GM18519 (cell line): ENCODE data around the gene FBLN7.

Experiments used
- ATAC-seq: cut with Tn5 transposase; IDR thresholded peaks from one replicate; pipeline ENCODE4 v1.9.1; 2021; ENCODE audit warnings: mild to moderate bottlenecking, moderate library complexity; ENCODE audit not compliant: unreplicated experiment, low FRiP score

Gene FBLN7

GRCh38 chr2:112155331-112156151, 17.4 kb downstream of the FBLN7 start:
- no peak for ATAC-seq

- no peak for ATAC-seq
Measured at GRCh38 chr2:112156152-112156986, 18.2 kb downstream of the FBLN7 start.

- ATAC-seq, result no peak
Measured at GRCh38 chr2:112157472-112157871, 19.3 kb downstream of the FBLN7 start.

- ATAC-seq, result no peak
Measured at GRCh38 chr2:112159454-112159921, 21.3 kb downstream of the FBLN7 start.

- ATAC-seq, result no peak
Measured at GRCh38 chr2:112160283-112161250, 22.4 kb downstream of the FBLN7 start.

GRCh38 chr2:112161431-112162145, 23.4 kb downstream of the FBLN7 start:
- no peak for ATAC-seq

GRCh38 chr2:112162341-112162740, 24.2 kb downstream of the FBLN7 start:
- no peak for ATAC-seq

GRCh38 chr2:112162956-112163355, 24.8 kb downstream of the FBLN7 start:
- ATAC-seq, result no peak

GRCh38 chr2:112163541-112163981, 25.4 kb downstream of the FBLN7 start:
- no peak for ATAC-seq

GRCh38 chr2:112164876-112165275, 26.7 kb downstream of the FBLN7 start:
- ATAC-seq, result no peak

GRCh38 chr2:112165296-112165695, 27.1 kb downstream of the FBLN7 start:
- no peak for ATAC-seq

GRCh38 chr2:112166806-112167499, 28.8 kb downstream of the FBLN7 start:
- ATAC-seq, result no peak

GRCh38 chr2:112168422-112169124, 30.4 kb downstream of the FBLN7 start:
- ATAC-seq, result no peak

GRCh38 chr2:112170495-112170894, 32.3 kb downstream of the FBLN7 start:
- ATAC-seq, result no peak

- ATAC-seq, result no peak
Measured at GRCh38 chr2:112173646-112174319, 35.6 kb downstream of the FBLN7 start.

GRCh38 chr2:112174383-112174782, 36.2 kb downstream of the FBLN7 start:
- ATAC-seq, result no peak

- ATAC-seq, result no peak
Measured at GRCh38 chr2:112175333-112175732, 37.1 kb downstream of the FBLN7 start.
